ENCODE data around the gene PSTPIP2.

The PSTPIP2 gene

GRCh38 chr18:46061796-46062195 lies 10.3 kb downstream of the PSTPIP2 start:
- Histone ChIP-seq H3K4me3 (replicated peaks; ENCODE audit: insufficient read depth, low read length) (no peak overlapping the region), H3K27me3 (ENCODE audit: insufficient read depth, poor library complexity, severe bottlenecking) (no peaks in the 10 kb centered on the region), H3K27ac (replicated peaks) (no peak overlapping the region)
- no peak for DNase-seq (ENCODE audit: low read depth in 1 of 2, low spot score in 1 of 2)
- TF ChIP-seq POLR2AphosphoS5 (IDR thresholded peaks at IDR 0.05; ENCODE audit: low read depth), result no peak
- no peak for TF ChIP-seq CTCF (IDR thresholded peaks at IDR 0.05; ENCODE audit: insufficient read depth, low read length)

- TF ChIP-seq SPI1 (IDR thresholded peaks at IDR 0.05; ENCODE audit: borderline replicate concordance, low read depth) (no peak), CTCF (IDR thresholded peaks at IDR 0.05; ENCODE audit: insufficient read depth, low read length) (no peak), POLR2AphosphoS5 (IDR thresholded peaks at IDR 0.05; ENCODE audit: low read depth) (no peak), GABPA (IDR thresholded peaks at IDR 0.05; ENCODE audit: low read depth) (no peak), REST (IDR thresholded peaks at IDR 0.05; ENCODE audit: insufficient replicate concordance, low read depth) (no peak)
- Histone ChIP-seq H3K27ac (replicated peaks) (no peak overlapping the region), H3K4me3 (replicated peaks; ENCODE audit: insufficient read depth, low read length) (no peak overlapping the region), H3K27me3 (ENCODE audit: insufficient read depth, poor library complexity, severe bottlenecking) (no peaks in the 10 kb centered on the region)
- DNase-seq (ENCODE audit: low read depth in 1 of 2, low spot score in 1 of 2), result no peak
Measured at GRCh38 chr18:46061387-46061786, 10.7 kb downstream of the PSTPIP2 start.

- Histone ChIP-seq H3K27me3 (ENCODE audit: insufficient read depth, poor library complexity, severe bottlenecking) (no peaks in the 10 kb centered on the region), H3K4me3 (replicated peaks; ENCODE audit: insufficient read depth, low read length) (no peak overlapping the region), H3K27ac (replicated peaks) (no peak overlapping the region)
- TF ChIP-seq SPI1 (IDR thresholded peaks at IDR 0.05; ENCODE audit: borderline replicate concordance, low read depth), result no peak
- TF ChIP-seq POLR2AphosphoS5 (IDR thresholded peaks at IDR 0.05; ENCODE audit: low read depth), result no peak
- TF ChIP-seq GABPA (IDR thresholded peaks at IDR 0.05; ENCODE audit: low read depth), result no peak
- TF ChIP-seq CTCF (IDR thresholded peaks at IDR 0.05; ENCODE audit: insufficient read depth, low read length), result no peak
- TF ChIP-seq REST (IDR thresholded peaks at IDR 0.05; ENCODE audit: insufficient replicate concordance, low read depth), result no peak
- DNase-seq (ENCODE audit: low read depth in 1 of 2, low spot score in 1 of 2), result peak in 1 of 2 experiments; percentile 64
Measured at GRCh38 chr18:46060359-46060841, 11.7 kb downstream of the PSTPIP2 start.

GRCh38 chr18:46055838-46056230 lies 16.2 kb downstream of the PSTPIP2 start:
- H3K27ac ChIP-seq (replicated peaks), result no peak overlapping the region
- TF ChIP-seq POLR2AphosphoS5 (IDR thresholded peaks at IDR 0.05; ENCODE audit: low read depth), result no peak
- TF ChIP-seq REST (IDR thresholded peaks at IDR 0.05; ENCODE audit: insufficient replicate concordance, low read depth), result no peak
- no peak for TF ChIP-seq GABPA (IDR thresholded peaks at IDR 0.05; ENCODE audit: low read depth)
- TF ChIP-seq SPI1 (IDR thresholded peaks at IDR 0.05; ENCODE audit: borderline replicate concordance, low read depth), result no peak
- TF ChIP-seq CTCF (IDR thresholded peaks at IDR 0.05; ENCODE audit: insufficient read depth, low read length), result no peak
- no peaks in the 10 kb centered on the region for H3K27me3 ChIP-seq (ENCODE audit: insufficient read depth, poor library complexity, severe bottlenecking)
- no peak overlapping the region for H3K4me3 ChIP-seq (replicated peaks; ENCODE audit: insufficient read depth, low read length)
- DNase-seq (ENCODE audit: low read depth in 1 of 2, low spot score in 1 of 2), result no peak

Measured in HL-60 (cell line).